B cell (primary cell): ENCODE data around the gene ZBTB46. TPM values are rescaled to one million over a fixed set of nuclear protein-coding genes. Genes with fewer than 3 reads are reported as not detected.

Experiments used
- ATAC-seq: fragments of 200-7000 bp; cut with Tn5 transposase; one replicate; pipeline ENCODE4 v1.10.0; 2021; ENCODE audit warnings: low read depth, mild to moderate bottlenecking, moderate number of reproducible peaks, moderate library complexity
- CTCF ChIA-PET: fragments of 350-600 bp; sonication (Branson Sonifier 250); formaldehyde crosslinking; loops from one replicate; lab custom pipeline; 2021; ENCODE audit warnings: antibody characterized with exemption, inconsistent platforms; lab: Charles Lee
- POLR2A ChIA-PET: fragments of 350-600 bp; sonication (Branson Sonifier 250); formaldehyde crosslinking; loops from one replicate; lab custom pipeline; 2021; ENCODE audit warnings: antibody characterized with exemption; lab: Charles Lee
- DNase-seq: peaks from one replicate; pipeline ENCODE4 v3.0.0; 2013
- H2AFZ ChIP-seq: 2 replicates; pipeline ENCODE4 v1.6.1; 2012; ENCODE audit warnings: mild to moderate bottlenecking, low read depth, low read length; ENCODE audit not compliant: insufficient read depth, poor library complexity, severe bottlenecking
- H3K27ac ChIP-seq, 2 donors: 1 replicate in 1 of 2; 2 replicates in 1 of 2; pipeline ENCODE4 v1.5.1; 2012 to 2013; ENCODE audit warnings: low read length in 2 of 2, mild to moderate bottlenecking in 2 of 2, moderate library complexity in 1 of 2
- H3K27me3 ChIP-seq, 4 experiments: fragments of 200-600 bp in 1 of 4; sonication (generic) in 1 of 4; replicated peaks in 1 of 4; 1 replicate in 2 of 4; 2 replicates in 2 of 4; pipeline versions ENCODE4 v1.6.1 to v1.7.0; 2013 to 2016; ENCODE audit warnings: low read length in 3 of 4, mild to moderate bottlenecking in 2 of 4, mixed read lengths in 1 of 4, moderate library complexity in 1 of 4; ENCODE audit not compliant: insufficient read depth in 4 of 4, control insufficient read depth in 3 of 4; ENCODE audit errors: control extremely low read depth in 1 of 4
- H3K36me3 ChIP-seq, 2 experiments: replicated peaks in 1 of 2; 1 replicate in 1 of 2; 2 replicates in 1 of 2; pipeline versions ENCODE4 v1.6.1 to v1.7.1; 2013; ENCODE audit warnings: low read length in 1 of 2; ENCODE audit not compliant: insufficient read depth in 2 of 2, control insufficient read depth in 1 of 2; ENCODE audit errors: control extremely low read depth in 1 of 2, extremely low read depth in 1 of 2
- H3K4me1 ChIP-seq, 2 donors: fragments of 200-600 bp in 1 of 2; sonication (generic) in 1 of 2; 1 replicate in 1 of 2; 2 replicates in 1 of 2; pipeline versions ENCODE4 v1.5.1 to v1.6.1; 2013 to 2017; ENCODE audit warnings: low read length in 2 of 2; ENCODE audit not compliant: control insufficient read depth in 2 of 2, insufficient read depth in 2 of 2
- H3K4me2 ChIP-seq: replicated peaks from 2 replicates; pipeline ENCODE3; 2012; ENCODE audit warnings: mild to moderate bottlenecking, low read depth, low read length; ENCODE audit not compliant: poor library complexity, severe bottlenecking
- H3K4me3 ChIP-seq, 5 experiments: fragments of 200-600 bp in 1 of 5; sonication (generic) in 1 of 5; 1 replicate in 3 of 5; 2 replicates in 2 of 5; pipeline versions ENCODE4 v1.5.1 to v1.7.0; 2011 to 2016; ENCODE audit warnings: low read length in 4 of 5, mild to moderate bottlenecking in 4 of 5, low read depth in 2 of 5, control low read depth in 1 of 5, moderate library complexity in 1 of 5; ENCODE audit not compliant: insufficient read depth in 1 of 5; ENCODE audit errors: control extremely low read depth in 1 of 5, extremely low read depth in 1 of 5
- H3K79me2 ChIP-seq: fragments of 200-600 bp; sonication (generic); one replicate; pipeline ENCODE4 v1.6.0; 2016; ENCODE audit warnings: low read length; ENCODE audit not compliant: control insufficient read depth, insufficient read depth
- H3K9ac ChIP-seq: fragments of 200-600 bp; sonication (generic); 2 replicates; pipeline ENCODE4 v1.6.1; 2017; ENCODE audit warnings: mild to moderate bottlenecking, low read length, moderate library complexity
- H3K9me3 ChIP-seq, 3 donors: one replicate each; pipeline versions ENCODE4 v1.6.1 to v1.7.1; 2013; ENCODE audit warnings: low read length in 2 of 3; ENCODE audit not compliant: control insufficient read depth in 2 of 3, insufficient read depth in 1 of 3; ENCODE audit errors: control extremely low read depth in 1 of 3
- H4K20me1 ChIP-seq: 2 replicates; pipeline ENCODE4 v1.6.0; 2012; ENCODE audit warnings: mild to moderate bottlenecking, low read length; ENCODE audit not compliant: insufficient read depth, control insufficient read depth, poor library complexity, severe bottlenecking
- H3K27ac Mint-ChIP-seq: one replicate; pipeline ENCODE4 v1.8.0; 2021; ENCODE audit warnings: mixed read lengths
- H3K27me3 Mint-ChIP-seq: one replicate; pipeline ENCODE4 v1.8.0; 2021; ENCODE audit warnings: mixed read lengths
- H3K4me1 Mint-ChIP-seq: one replicate; pipeline ENCODE4 v1.8.0; 2021; ENCODE audit warnings: mixed read lengths
- H3K4me3 Mint-ChIP-seq: one replicate; pipeline ENCODE4 v1.8.0; 2021; ENCODE audit warnings: mixed read lengths
- H3K9me3 Mint-ChIP-seq: one replicate; pipeline ENCODE4 v1.8.0; 2022; ENCODE audit warnings: mixed read lengths; ENCODE audit not compliant: insufficient read depth
- EZH2 ChIP-seq: IDR thresholded peaks from 2 replicates; pipeline ENCODE4 v1.6.1; 2012; ENCODE audit warnings: borderline replicate concordance, low read depth, mild to moderate bottlenecking, moderate library complexity, low read length; ENCODE audit not compliant: insufficient read depth, poor library complexity, severe bottlenecking
- WGBS: methylation state at CpG from one replicate; pipeline ENCODE4 v1.1.5; 2013; ENCODE audit warnings: missing lambda C conversion rate; ENCODE audit not compliant: insufficient coverage; 5-methylcytosine and 5-hydroxymethylcytosine counted together
- intact Hi-C: fragments of 100-400 bp; cut with micrococcal nuclease; formaldehyde crosslinking; loops from one replicate; pipeline ENCODE4 v1.10.0; 2022
- polyA plus RNA-seq: library from polyadenylated mRNA; depleted of rRNA; stranded (reverse); fragments of >200 nt; gene quantifications from 2 replicates; pipeline ENCODE4 v1.2.3, GENCODE V29; 2012
- total RNA-seq, 2 donors: library from RNA; stranded (reverse); fragments of 120-200 nt in 1 of 2; gene quantifications; 1 replicate in 1 of 2; 2 replicates in 1 of 2; pipeline versions ENCODE4 v1.2.3 to v1.2.4, GENCODE V29; 2013 to 2022
- TF ChIP-seq, protein P1 (sequence below): fragments of 200-600 bp; IDR thresholded peaks from one replicate; pipeline ENCODE4 v1.8.0; 2022; ENCODE audit warnings: antibody characterized with exemption, mild to moderate bottlenecking

Gene ZBTB46
- total and polyA plus RNA-seq, 2 donors (not counting 1 experiment from before 2014, with no cell fraction given), result 0.16 to 0.64 TPM

DNA sequence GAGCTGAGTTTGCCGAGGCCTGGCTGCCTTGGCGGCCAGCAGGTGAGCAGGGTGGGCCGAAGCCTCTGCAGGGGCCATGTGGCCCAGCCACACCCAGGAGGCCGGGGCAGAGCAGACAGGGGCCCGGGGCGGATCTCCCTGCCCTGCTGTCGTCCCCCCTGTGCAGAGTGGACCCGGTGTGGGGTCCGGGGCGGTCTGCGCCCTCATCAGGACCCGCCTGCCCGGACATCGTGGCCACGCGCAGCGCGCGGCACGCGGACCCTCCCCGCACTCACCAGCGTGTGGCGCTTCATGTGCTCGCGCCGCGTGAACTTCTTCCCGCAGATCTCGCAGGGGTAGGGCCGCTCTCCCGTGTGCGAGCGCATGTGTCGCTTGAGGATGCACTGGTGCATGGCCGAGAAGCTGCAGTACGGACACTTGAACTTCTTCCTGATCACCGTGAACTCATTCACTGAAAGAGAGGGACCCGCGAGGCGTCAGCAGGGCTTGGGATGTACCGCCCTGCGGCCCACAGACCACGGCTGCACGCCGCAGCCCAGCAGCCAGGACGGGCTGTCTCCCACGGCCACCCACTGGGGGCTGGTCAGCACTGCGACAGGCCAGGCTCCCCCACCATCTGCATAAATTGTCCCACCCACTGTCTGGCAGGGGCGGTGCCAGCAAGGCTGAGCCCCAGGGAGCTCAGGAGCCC lies 78.5 kb downstream of the ZBTB46 start:
- Histone ChIP-seq H3K36me3 (no peaks in the 10 kb centered on the region), H3K9ac (no peak overlapping the region), H3K79me2 (no peaks in the 10 kb centered on the region), H3K27me3 (no peaks in the 10 kb centered on the region), H3K4me1 (no peaks in the 10 kb centered on the region), H2AFZ (no peak overlapping the region), H3K27ac (no peak overlapping the region), H3K9me3 (peaks cover 0 to 3% (median 0%) of the 10 kb centered on the region in 3 donors), H4K20me1 (no peaks in the 10 kb centered on the region), H3K4me3 (no peak overlapping the region), H3K4me2 (no peak overlapping the region)
- Mint-ChIP-seq H3K27ac (no peak overlapping the region), H3K4me3 (no peak overlapping the region), H3K27me3 (no peaks in the 10 kb centered on the region), H3K4me1 (no peaks in the 10 kb centered on the region), H3K9me3 (no peaks in the 10 kb centered on the region)
- intact Hi-C loops, result no loop called here
- TF ChIP-seq EZH2, result no peak
- TF ChIP-seq, protein P1, sequence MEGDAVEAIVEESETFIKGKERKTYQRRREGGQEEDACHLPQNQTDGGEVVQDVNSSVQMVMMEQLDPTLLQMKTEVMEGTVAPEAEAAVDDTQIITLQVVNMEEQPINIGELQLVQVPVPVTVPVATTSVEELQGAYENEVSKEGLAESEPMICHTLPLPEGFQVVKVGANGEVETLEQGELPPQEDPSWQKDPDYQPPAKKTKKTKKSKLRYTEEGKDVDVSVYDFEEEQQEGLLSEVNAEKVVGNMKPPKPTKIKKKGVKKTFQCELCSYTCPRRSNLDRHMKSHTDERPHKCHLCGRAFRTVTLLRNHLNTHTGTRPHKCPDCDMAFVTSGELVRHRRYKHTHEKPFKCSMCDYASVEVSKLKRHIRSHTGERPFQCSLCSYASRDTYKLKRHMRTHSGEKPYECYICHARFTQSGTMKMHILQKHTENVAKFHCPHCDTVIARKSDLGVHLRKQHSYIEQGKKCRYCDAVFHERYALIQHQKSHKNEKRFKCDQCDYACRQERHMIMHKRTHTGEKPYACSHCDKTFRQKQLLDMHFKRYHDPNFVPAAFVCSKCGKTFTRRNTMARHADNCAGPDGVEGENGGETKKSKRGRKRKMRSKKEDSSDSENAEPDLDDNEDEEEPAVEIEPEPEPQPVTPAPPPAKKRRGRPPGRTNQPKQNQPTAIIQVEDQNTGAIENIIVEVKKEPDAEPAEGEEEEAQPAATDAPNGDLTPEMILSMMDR, result no peak
- 93% methylated on average over 47 of the region's 50 CpGs for WGBS
- ATAC-seq (no peak), DNase-seq (no peak)
- ChIA-PET CTCF (no interaction called here), POLR2A (no interaction called here)

DNA sequence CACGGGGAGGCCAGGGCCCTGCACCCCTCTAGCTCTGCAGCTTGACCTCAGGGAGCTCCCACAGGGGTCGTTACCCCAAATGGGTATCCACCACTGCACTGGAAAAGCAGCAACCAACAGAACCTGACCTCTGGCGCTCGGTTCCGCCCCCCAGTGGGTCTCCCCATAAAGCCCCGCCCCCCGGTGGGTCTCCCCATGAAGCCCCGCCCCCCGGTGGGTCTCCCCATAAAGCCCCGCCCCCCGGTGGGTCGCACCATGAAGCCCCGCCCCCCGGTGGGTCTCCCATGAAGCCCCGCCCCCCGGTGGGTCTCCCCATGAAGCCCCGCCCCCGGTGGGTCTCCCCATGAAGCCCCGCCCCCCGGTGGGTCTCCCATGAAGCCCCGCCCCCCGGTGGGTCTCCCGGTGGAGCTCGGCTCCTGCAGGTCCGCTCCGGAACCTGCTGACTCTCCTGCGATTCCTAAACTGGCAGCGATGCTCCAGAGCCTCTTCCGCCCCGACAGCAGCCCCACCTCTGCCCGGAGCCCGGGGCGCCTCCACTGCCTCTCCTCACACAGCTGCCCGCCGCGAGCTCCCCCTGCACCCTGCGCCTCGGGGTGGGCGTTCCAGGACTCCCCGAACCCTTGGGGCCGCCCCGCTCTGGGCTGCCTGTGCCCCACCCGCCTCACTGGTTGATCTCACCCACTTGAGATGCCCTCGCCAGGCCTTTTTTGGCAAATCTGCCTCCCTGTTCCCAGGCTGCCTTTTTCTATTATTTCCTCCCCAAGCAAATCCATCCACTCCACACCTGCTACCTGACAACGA lies 79.4 kb downstream of the ZBTB46 start:
- DNase-seq (no peak), ATAC-seq (no peak)
- H3K4me1 Mint-ChIP-seq, result no peaks in the 10 kb centered on the region
- Histone ChIP-seq H3K27me3 (no peaks in the 10 kb centered on the region), H3K9ac (no peak overlapping the region), H3K4me1 (no peaks in the 10 kb centered on the region), H3K4me3 (no peak overlapping the region), H3K9me3 (peaks cover 0 to 3% (median 0%) of the 10 kb centered on the region in 3 donors), H2AFZ (no peak overlapping the region), H3K36me3 (no peaks in the 10 kb centered on the region), H3K27ac (no peak overlapping the region), H4K20me1 (no peaks in the 10 kb centered on the region), H3K4me2 (no peak overlapping the region), H3K79me2 (no peaks in the 10 kb centered on the region)
- no peak overlapping the region for H3K27ac Mint-ChIP-seq
- H3K9me3 Mint-ChIP-seq, result no peaks in the 10 kb centered on the region
- intact Hi-C loops, result no loop called here
- H3K4me3 Mint-ChIP-seq, result no peak overlapping the region
- TF ChIP-seq EZH2, result no peak
- TF ChIP-seq, protein P1, result no peak
- ChIA-PET CTCF (no interaction called here), POLR2A (no interaction called here)
- H3K27me3 Mint-ChIP-seq, result no peaks in the 10 kb centered on the region
- WGBS, result 81% methylated on average over 39 of the region's 45 CpGs
